K562 (cell line): ENCODE measurements around the gene RMC1. TPM values are rescaled to one million over a fixed set of nuclear protein-coding genes. Genes with fewer than 3 reads are reported as not detected.

ENCODE experiments used
- ARID4B ChIP-seq: sonication (generic); formaldehyde crosslinking; IDR thresholded peaks from 2 replicates; pipeline ENCODE4 v1.8.0; 2022; ENCODE audit warnings: mild to moderate bottlenecking, missing genetic modification reagents
- CEBPB ChIP-seq: fragments of 450-650 bp; IDR thresholded peaks from 2 replicates; pipeline ENCODE4 v1.6.1; 2016; ENCODE audit warnings: missing genetic modification characterization, missing compliant biosample characterization
- ELF1 ChIP-seq: fragments of 200-800 bp; sonication (Bioruptor generic); IDR thresholded peaks from 2 replicates; pipeline ENCODE4 v1.6.1; 2016; ENCODE audit warnings: missing genetic modification characterization, missing compliant biosample characterization
- JUNB ChIP-seq: fragments of 450-650 bp; formaldehyde crosslinking; conservative IDR thresholded peaks from 2 replicates; pipeline ENCODE4 v1.4.0; 2020; ENCODE audit warnings: mild to moderate bottlenecking
- MCM2 ChIP-seq: fragments of 450-650 bp; IDR thresholded peaks from 2 replicates; pipeline ENCODE4 v1.6.1; 2017; ENCODE audit warnings: low read depth, mild to moderate bottlenecking
- RNF2 ChIP-seq: sonication (generic); IDR thresholded peaks from 2 replicates; pipeline ENCODE4 v1.6.1; 2016
- TGIF2 ChIP-seq: sonication (generic); formaldehyde crosslinking; IDR thresholded peaks from 2 replicates; pipeline ENCODE4 v1.8.1; 2022; ENCODE audit warnings: mild to moderate bottlenecking, missing genetic modification reagents, moderate library complexity
- ZBTB5 ChIP-seq: fragments of 450-650 bp; IDR thresholded peaks from 2 replicates; pipeline ENCODE4 v1.6.1; 2017; ENCODE audit warnings: antibody characterized with exemption
- ZC3H11A ChIP-seq: IDR thresholded peaks from 2 replicates; pipeline ENCODE4 v1.6.1; 2012; ENCODE audit warnings: low read depth, low read length, improper control_type of control experiment
- ZNF143 ChIP-seq: sonication (generic); formaldehyde crosslinking; IDR thresholded peaks from 2 replicates; pipeline ENCODE4 v1.9.0; 2022; ENCODE audit warnings: mild to moderate bottlenecking, missing genetic modification reagents
- polyA plus RNA-seq, 8 experiments: library from polyadenylated mRNA; depleted of rRNA in 4 of 8; stranded (reverse) in 5 of 8; unstranded in 3 of 8; fragments of >200 nt; fragmentation: Nextera tagmentation in 2 of 8; fragmentation: Illumina TruSeq in 1 of 8; extraction: Ambion mirVana in 2 of 8; extraction: Trizol in 1 of 8; gene quantifications; 2 replicates each; pipeline versions ENCODE4 v1.2.1 to v1.2.3, GENCODE V29; 2011 to 2014; ENCODE audit warnings: inconsistent platforms in 1 of 8, missing spikeins in 1 of 8
- total RNA-seq, 7 experiments: library from RNA; depleted of rRNA in 6 of 7; stranded (reverse); fragments of >200 nt in 6 of 7; fragmentation: Illumina TruSeq in 2 of 7; extraction: Trizol in 2 of 7; gene quantifications; 2 replicates each; pipeline versions ENCODE4 v1.2.1 to v1.2.3, GENCODE V29; 2011 to 2021; ENCODE audit warnings: low replicate concordance in 1 of 7
- TF ChIP-seq, protein P1 (sequence below), 2 experiments: fragments of 450-650 bp; formaldehyde crosslinking in 1 of 2; IDR thresholded peaks; 2 replicates each; pipeline versions ENCODE4 v1.4.0 to v1.6.1; 2014 to 2020; ENCODE audit warnings: mild to moderate bottlenecking in 2 of 2, borderline replicate concordance in 1 of 2, low read depth in 1 of 2

RMC1 gene
- total and polyA plus RNA-seq, 9 of the 15 experiments (the other 6 are each of a cell fraction or from before 2014, with no cell fraction given) = 7.5 to 42.4 (median 35.5) TPM

DNA sequence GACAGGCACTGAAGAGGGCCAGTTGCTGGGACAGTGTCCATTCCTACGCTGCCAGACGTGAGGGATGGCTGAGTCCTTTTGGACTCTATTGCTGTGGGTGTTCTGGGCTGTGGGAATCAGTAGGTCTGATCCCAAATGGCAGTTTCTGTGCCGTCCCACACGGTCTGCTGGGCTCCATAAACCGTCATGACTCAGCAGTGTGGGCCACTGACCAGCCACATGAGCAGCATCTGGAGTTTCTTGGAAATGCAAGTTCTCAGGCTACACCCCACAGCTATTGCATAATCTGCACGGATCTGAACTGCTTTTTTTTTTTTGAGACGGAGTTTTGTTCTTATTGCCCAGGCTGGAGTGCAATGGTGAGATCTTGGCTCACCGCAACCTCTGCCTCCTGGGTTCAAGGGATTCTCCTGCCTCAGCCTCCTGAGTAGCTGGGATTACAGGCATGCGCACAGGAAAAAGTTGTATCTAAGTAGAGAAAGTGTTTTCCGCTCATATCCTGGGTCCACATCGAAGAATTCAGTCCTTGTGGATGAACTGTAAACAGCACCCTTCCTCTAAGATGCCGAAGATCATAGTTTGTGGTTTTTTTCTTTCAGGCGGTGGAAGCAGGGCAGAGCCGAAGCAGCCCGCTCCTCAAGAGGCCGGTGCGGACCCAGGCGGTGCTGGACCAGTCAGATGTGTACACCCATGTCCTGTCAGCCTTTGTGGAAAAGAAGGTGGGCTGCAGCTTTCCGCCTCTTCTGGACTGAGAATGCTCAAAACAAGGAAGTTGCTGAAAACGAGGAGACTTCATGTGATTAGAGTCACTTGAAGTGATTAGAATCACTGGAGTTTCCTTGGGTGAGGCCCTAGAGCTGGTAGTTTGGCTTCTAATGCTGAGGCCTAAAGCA lies 25.5 kb downstream of the RMC1 start (continued):
- TF ChIP-seq ZNF143 (CRISPR knock-in tag) (0 out of 2 replicates have a peak, but pooled peaks have one; percentile 28), TGIF2 (CRISPR knock-in tag) (no peak), ZBTB5 (no peak), CEBPB (tag) (peak; percentile 100), RNF2 (peak; percentile 72; the same call in 1 of the 2 replicates), MCM2 (no peak), JUNB (CRISPR knock-in tag) (peak; percentile 32; the same call in 1 of the 2 replicates), ARID4B (CRISPR knock-in tag) (peak; percentile 62; the same call in 1 of the 2 replicates), ZC3H11A (no peak), ELF1 (tag) (peak; percentile 66)
- TF ChIP-seq, protein P1, sequence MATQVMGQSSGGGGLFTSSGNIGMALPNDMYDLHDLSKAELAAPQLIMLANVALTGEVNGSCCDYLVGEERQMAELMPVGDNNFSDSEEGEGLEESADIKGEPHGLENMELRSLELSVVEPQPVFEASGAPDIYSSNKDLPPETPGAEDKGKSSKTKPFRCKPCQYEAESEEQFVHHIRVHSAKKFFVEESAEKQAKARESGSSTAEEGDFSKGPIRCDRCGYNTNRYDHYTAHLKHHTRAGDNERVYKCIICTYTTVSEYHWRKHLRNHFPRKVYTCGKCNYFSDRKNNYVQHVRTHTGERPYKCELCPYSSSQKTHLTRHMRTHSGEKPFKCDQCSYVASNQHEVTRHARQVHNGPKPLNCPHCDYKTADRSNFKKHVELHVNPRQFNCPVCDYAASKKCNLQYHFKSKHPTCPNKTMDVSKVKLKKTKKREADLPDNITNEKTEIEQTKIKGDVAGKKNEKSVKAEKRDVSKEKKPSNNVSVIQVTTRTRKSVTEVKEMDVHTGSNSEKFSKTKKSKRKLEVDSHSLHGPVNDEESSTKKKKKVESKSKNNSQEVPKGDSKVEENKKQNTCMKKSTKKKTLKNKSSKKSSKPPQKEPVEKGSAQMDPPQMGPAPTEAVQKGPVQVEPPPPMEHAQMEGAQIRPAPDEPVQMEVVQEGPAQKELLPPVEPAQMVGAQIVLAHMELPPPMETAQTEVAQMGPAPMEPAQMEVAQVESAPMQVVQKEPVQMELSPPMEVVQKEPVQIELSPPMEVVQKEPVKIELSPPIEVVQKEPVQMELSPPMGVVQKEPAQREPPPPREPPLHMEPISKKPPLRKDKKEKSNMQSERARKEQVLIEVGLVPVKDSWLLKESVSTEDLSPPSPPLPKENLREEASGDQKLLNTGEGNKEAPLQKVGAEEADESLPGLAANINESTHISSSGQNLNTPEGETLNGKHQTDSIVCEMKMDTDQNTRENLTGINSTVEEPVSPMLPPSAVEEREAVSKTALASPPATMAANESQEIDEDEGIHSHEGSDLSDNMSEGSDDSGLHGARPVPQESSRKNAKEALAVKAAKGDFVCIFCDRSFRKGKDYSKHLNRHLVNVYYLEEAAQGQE (IDR thresholded peaks at IDR 0.05; ENCODE audit: borderline replicate concordance) = peak; percentile 29; the same call in 1 of the 2 replicates
- TF ChIP-seq, protein P1 (CRISPR knock-in tag; IDR thresholded peaks at IDR 0.05; ENCODE audit: low read depth) = no peak
